SK-N-MC (cell line): ENCODE measurements around the gene PKD2.

Source experiments
- EZH2 ChIP-seq: fragments of 200-600 bp; sonication (generic); IDR thresholded peaks from one replicate; pipeline ENCODE4 v1.6.1; 2017; ENCODE audit warnings: antibody characterized with exemption
- FOXP2 ChIP-seq: optimal IDR thresholded peaks from 2 replicates; pipeline ENCODE3; 2011; ENCODE audit warnings: mild to moderate bottlenecking, moderate library complexity; ENCODE audit not compliant: insufficient read depth; ENCODE audit errors: extremely low read length, control extremely low read depth
- POLR2AphosphoS5 ChIP-seq: IDR thresholded peaks from 2 replicates; pipeline ENCODE4 v1.6.1; 2012; ENCODE audit warnings: mild to moderate bottlenecking, low read depth, low read length, borderline replicate concordance

DNA sequence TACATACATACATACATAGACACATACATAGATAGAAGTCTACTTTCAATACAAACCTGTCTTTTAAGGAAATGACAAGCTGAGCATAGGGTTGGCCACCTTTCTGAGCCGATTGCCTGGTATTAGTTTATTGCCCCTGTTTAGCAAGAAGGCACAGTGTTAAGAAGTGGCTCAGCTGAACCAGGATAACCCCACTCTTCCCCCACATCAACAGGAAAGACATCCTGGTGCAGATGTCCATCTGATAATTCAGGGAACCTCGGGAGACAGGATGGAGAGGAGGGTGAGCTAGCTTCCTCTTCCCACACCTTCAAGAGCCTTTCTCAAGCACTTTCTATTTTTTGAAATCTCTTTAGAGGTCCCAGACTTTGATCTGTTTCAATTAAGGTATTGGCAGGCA lies 52.3 kb downstream of the PKD2 start:
- TF ChIP-seq POLR2AphosphoS5 (no peak), EZH2 (no peak), FOXP2 (no peak)
